IMR-90 (cell line): ENCODE results near the gene CDH12. TPM values are rescaled to one million over a fixed set of nuclear protein-coding genes. Genes with fewer than 3 reads are reported as not detected.

ENCODE experiments used
- ATAC-seq: fragments of 200-7000 bp; cut with Tn5 transposase; 2 replicates; pipeline ENCODE4 v1.9.1; 2020; ENCODE audit warnings: low read depth, mild to moderate bottlenecking, moderate library complexity
- BruUV-seq: library from RNA; stranded (reverse); fragments of 400-500 nt; replicated peaks from 2 replicates; lab custom pipeline; 2021; lab: Mats Ljungman, UMichigan
- CTCF ChIA-PET: fragments of 300-600 bp; formaldehyde crosslinking; extraction: SDS; loops from one replicate; lab custom pipeline; 2021; ENCODE audit warnings: antibody characterized with exemption; lab: Yijun Ruan, JAX
- POLR2A ChIA-PET: fragments of 300-600 bp; sonication (Branson Sonifier 250); formaldehyde crosslinking; loops from one replicate; lab custom pipeline; 2022; ENCODE audit warnings: antibody characterized with exemption; ENCODE audit not compliant: unreplicated experiment; lab: Charles Lee
- DNase-seq: peaks from one replicate; pipeline ENCODE4 v3.0.0; 2013
- H2AFZ ChIP-seq: replicated peaks from 2 replicates; pipeline ENCODE3; 2013; ENCODE audit warnings: low read length, mild to moderate bottlenecking; ENCODE audit not compliant: poor library complexity
- H2AK5ac ChIP-seq: 2 replicates; pipeline ENCODE4 v1.6.1; 2013; ENCODE audit warnings: low read depth, low read length, inconsistent platforms
- H2AK9ac ChIP-seq: replicated peaks from 2 replicates; pipeline ENCODE3; 2013; ENCODE audit warnings: mild to moderate bottlenecking, low read depth, low read length, moderate library complexity; ENCODE audit not compliant: poor library complexity
- H2BK120ac ChIP-seq: 2 replicates; pipeline ENCODE4 v1.6.1; 2013; ENCODE audit warnings: low read depth, low read length, inconsistent platforms
- H2BK15ac ChIP-seq: 3 replicates; pipeline ENCODE4 v1.6.1; 2013; ENCODE audit warnings: low read depth, low read length, inconsistent platforms
- H2BK20ac ChIP-seq: 2 replicates; pipeline ENCODE4 v1.6.1; 2013; ENCODE audit warnings: low read depth, mild to moderate bottlenecking, inconsistent platforms, low read length, moderate library complexity
- H2BK5ac ChIP-seq: 2 replicates; pipeline ENCODE4 v1.6.1; 2013; ENCODE audit warnings: mild to moderate bottlenecking, low read depth, low read length, inconsistent platforms; ENCODE audit not compliant: poor library complexity, severe bottlenecking
- H3K14ac ChIP-seq: replicated peaks from 2 replicates; pipeline ENCODE4 v1.6.1; 2013; ENCODE audit warnings: low read depth, low read length, inconsistent platforms
- H3K18ac ChIP-seq: 2 replicates; pipeline ENCODE4 v1.6.1; 2013; ENCODE audit warnings: low read depth, low read length, control low read depth
- H3K23ac ChIP-seq: 2 replicates; pipeline ENCODE4 v1.6.1; 2013; ENCODE audit warnings: low read depth, low read length, inconsistent platforms
- H3K27ac ChIP-seq: 2 replicates; pipeline ENCODE4 v1.5.1; 2013; ENCODE audit warnings: mild to moderate bottlenecking, control low read depth, low read length; ENCODE audit not compliant: insufficient read depth
- H3K27me3 ChIP-seq: 2 replicates; pipeline ENCODE4 v1.6.1; 2013; ENCODE audit warnings: low read length; ENCODE audit not compliant: control insufficient read depth, insufficient read depth
- H3K36me3 ChIP-seq: 2 replicates; pipeline ENCODE4 v1.6.1; 2013; ENCODE audit warnings: low read length, mixed read lengths; ENCODE audit not compliant: control insufficient read depth, insufficient read depth
- H3K4ac ChIP-seq: 2 replicates; pipeline ENCODE4 v1.6.1; 2013; ENCODE audit warnings: low read depth, low read length, inconsistent platforms
- H3K4me1 ChIP-seq: 2 replicates; pipeline ENCODE4 v1.6.1; 2013; ENCODE audit warnings: low read length, mixed read lengths; ENCODE audit not compliant: control insufficient read depth, insufficient read depth
- H3K4me2 ChIP-seq: 2 replicates; pipeline ENCODE4 v1.6.1; 2013; ENCODE audit warnings: low read depth, mild to moderate bottlenecking, control low read depth, low read length, moderate library complexity
- H3K4me3 ChIP-seq: 2 replicates; pipeline ENCODE4 v1.5.1; 2013; ENCODE audit warnings: low read depth, mild to moderate bottlenecking, control low read depth, low read length, moderate library complexity; ENCODE audit not compliant: insufficient read depth
- H3K56ac ChIP-seq: 2 replicates; pipeline ENCODE4 v1.6.1; 2013; ENCODE audit warnings: low read length, inconsistent platforms; ENCODE audit not compliant: insufficient read depth; ENCODE audit errors: extremely low read depth
- H3K79me1 ChIP-seq, 2 experiments: 2 replicates each; pipeline ENCODE4 v1.6.1; 2013; ENCODE audit warnings: low read length in 2 of 2, inconsistent platforms in 1 of 2, low read depth in 1 of 2
- H3K9ac ChIP-seq: 2 replicates; pipeline ENCODE4 v1.6.1; 2013; ENCODE audit warnings: low read depth, low read length, control low read depth
- H3K9me1 ChIP-seq: 2 replicates; pipeline ENCODE4 v1.6.1; 2013; ENCODE audit warnings: low read length, inconsistent platforms; ENCODE audit not compliant: insufficient read depth
- H3K9me3 ChIP-seq: 2 replicates; pipeline ENCODE4 v1.6.1; 2013; ENCODE audit warnings: low read length; ENCODE audit not compliant: control insufficient read depth, insufficient read depth
- H4K20me1 ChIP-seq: 2 replicates; pipeline ENCODE4 v1.6.1; 2013; ENCODE audit warnings: low read length, inconsistent platforms; ENCODE audit not compliant: insufficient read depth
- H4K5ac ChIP-seq: 2 replicates; pipeline ENCODE4 v1.6.1; 2013; ENCODE audit warnings: mild to moderate bottlenecking, low read depth, low read length, control low read depth
- H4K8ac ChIP-seq, 2 experiments: 2 replicates each; pipeline ENCODE4 v1.6.1; 2013; ENCODE audit warnings: low read depth in 2 of 2, low read length in 2 of 2, control low read depth in 1 of 2, inconsistent platforms in 1 of 2
- H4K91ac ChIP-seq: 2 replicates; pipeline ENCODE4 v1.6.1; 2013; ENCODE audit warnings: low read depth, low read length, inconsistent platforms; ENCODE audit not compliant: insufficient read depth
- BHLHE40 ChIP-seq: fragments of 150-350 bp; IDR thresholded peaks from 2 replicates; pipeline ENCODE4 v1.6.1; 2016; ENCODE audit warnings: mild to moderate bottlenecking, low read depth, low read length
- FOS ChIP-seq: fragments of 150-350 bp; IDR thresholded peaks from 2 replicates; pipeline ENCODE4 v1.6.1; 2016; ENCODE audit warnings: low read depth, low read length
- NFE2L2 ChIP-seq: fragments of 150-350 bp; IDR thresholded peaks from 2 replicates; pipeline ENCODE4 v1.6.1; 2016; ENCODE audit warnings: low read depth, mild to moderate bottlenecking, low read length
- RFX5 ChIP-seq: IDR thresholded peaks from 2 replicates; pipeline ENCODE4 v1.8.0; 2012; ENCODE audit warnings: low read depth, mild to moderate bottlenecking, low read length, moderate library complexity
- SMC3 ChIP-seq: fragments of 150-350 bp; IDR thresholded peaks from 2 replicates; pipeline ENCODE4 v1.6.1; 2016; ENCODE audit warnings: low read depth, mild to moderate bottlenecking, antibody characterized with exemption, low read length, moderate library complexity
- dilution Hi-C: fragments of 300-500 bp; cut with HindIII; formaldehyde crosslinking; loops from one replicate; pipeline ENCODE4 v1.14.3; 2018; ENCODE audit warnings: low sequenced_read_pairs; ENCODE audit not compliant: unreplicated experiment
- in situ Hi-C: fragments of 300-500 bp; cut with MboI; formaldehyde crosslinking; loops from 3 replicates; pipeline ENCODE4 v1.14.3; 2019; ENCODE audit warnings: low sequenced_read_pairs, inconsistent platforms, mixed read lengths
- intact Hi-C: fragments of 100-400 bp; cut with micrococcal nuclease; formaldehyde crosslinking; loops from 2 replicates; pipeline ENCODE4 v1.10.0; 2022
- polyA plus RNA-seq, 3 experiments: library from polyadenylated mRNA; depleted of rRNA; stranded (reverse); fragments of >200 nt; gene quantifications; 2 replicates each; pipeline ENCODE4 v1.2.3, GENCODE V29; 2012; ENCODE audit warnings: low replicate concordance in 1 of 3
- total RNA-seq: library from RNA; depleted of rRNA; stranded (reverse); fragments of >200 nt; gene quantifications from 2 replicates; pipeline ENCODE4 v1.2.3, GENCODE V29; 2012
- TF ChIP-seq, protein P1 (sequence below): conservative IDR thresholded peaks from 2 replicates; pipeline ENCODE4 v1.5.1; 2012; ENCODE audit warnings: mild to moderate bottlenecking, low read depth, low read length, improper control_type of control experiment

CDH12 gene
- total and polyA plus RNA-seq, 2 of the 4 experiments (the other 2 are of a cell fraction) = not detected

DNA sequence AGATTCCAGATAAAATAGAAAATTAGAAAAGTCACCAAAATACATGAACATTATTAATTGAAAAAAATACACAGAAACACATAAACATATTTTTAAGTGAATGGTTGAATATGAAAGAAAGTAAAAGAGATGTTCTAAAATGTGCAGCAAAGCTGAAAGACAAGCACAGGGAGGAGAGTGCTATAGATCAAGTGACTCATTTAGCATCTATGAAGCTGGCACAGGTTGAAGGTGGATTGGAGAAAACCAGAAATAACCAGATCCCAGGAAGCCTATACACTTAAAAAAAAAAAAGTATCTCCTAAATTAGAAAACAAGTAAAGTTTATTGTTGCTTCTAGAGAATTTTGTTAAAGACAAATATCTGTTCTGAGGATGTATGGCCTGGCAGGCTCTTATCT is 338.9 kb downstream of the CDH12 start:
- no peaks in the 10 kb centered on the region for H3K36me3 ChIP-seq
- in situ Hi-C loops = no loop called here
- H3K27ac ChIP-seq = no peak overlapping the region
- no peak overlapping the region for H3K4me3 ChIP-seq
- no peak overlapping the region for H2AFZ ChIP-seq
- H3K18ac ChIP-seq = no peak overlapping the region
- dilution Hi-C loops = no loop called here
- H4K91ac ChIP-seq = no peak overlapping the region
- no peak overlapping the region for H3K9ac ChIP-seq
- H3K4ac ChIP-seq = no peak overlapping the region
- H4K5ac ChIP-seq = no peak overlapping the region
- no peak overlapping the region for H2AK5ac ChIP-seq
- no peaks in the 10 kb centered on the region for H3K9me1 ChIP-seq
- no peak for DNase-seq
- H2BK5ac ChIP-seq = no peak overlapping the region
- no peak for TF ChIP-seq RFX5
- TF ChIP-seq, protein P1, sequence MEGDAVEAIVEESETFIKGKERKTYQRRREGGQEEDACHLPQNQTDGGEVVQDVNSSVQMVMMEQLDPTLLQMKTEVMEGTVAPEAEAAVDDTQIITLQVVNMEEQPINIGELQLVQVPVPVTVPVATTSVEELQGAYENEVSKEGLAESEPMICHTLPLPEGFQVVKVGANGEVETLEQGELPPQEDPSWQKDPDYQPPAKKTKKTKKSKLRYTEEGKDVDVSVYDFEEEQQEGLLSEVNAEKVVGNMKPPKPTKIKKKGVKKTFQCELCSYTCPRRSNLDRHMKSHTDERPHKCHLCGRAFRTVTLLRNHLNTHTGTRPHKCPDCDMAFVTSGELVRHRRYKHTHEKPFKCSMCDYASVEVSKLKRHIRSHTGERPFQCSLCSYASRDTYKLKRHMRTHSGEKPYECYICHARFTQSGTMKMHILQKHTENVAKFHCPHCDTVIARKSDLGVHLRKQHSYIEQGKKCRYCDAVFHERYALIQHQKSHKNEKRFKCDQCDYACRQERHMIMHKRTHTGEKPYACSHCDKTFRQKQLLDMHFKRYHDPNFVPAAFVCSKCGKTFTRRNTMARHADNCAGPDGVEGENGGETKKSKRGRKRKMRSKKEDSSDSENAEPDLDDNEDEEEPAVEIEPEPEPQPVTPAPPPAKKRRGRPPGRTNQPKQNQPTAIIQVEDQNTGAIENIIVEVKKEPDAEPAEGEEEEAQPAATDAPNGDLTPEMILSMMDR = no peak
- no peak for TF ChIP-seq NFE2L2
- no peak for TF ChIP-seq FOS
- TF ChIP-seq BHLHE40 = no peak
- TF ChIP-seq SMC3 = no peak
- H2BK20ac ChIP-seq = no peak overlapping the region
- no peak overlapping the region for H2BK15ac ChIP-seq
- POLR2A ChIA-PET = no interaction called here
- H3K9me3 ChIP-seq = no peaks in the 10 kb centered on the region
- H3K79me1 ChIP-seq = no peaks in the 10 kb centered on the region
- no peak overlapping the region for H3K4me2 ChIP-seq
- H2AK9ac ChIP-seq = no peak overlapping the region
- no peak overlapping the region for H3K23ac ChIP-seq
- no peak overlapping the region for H3K14ac ChIP-seq
- intact Hi-C loops = no loop called here
- no peaks in the 10 kb centered on the region for H3K4me1 ChIP-seq
- CTCF ChIA-PET = no interaction called here
- H3K27me3 ChIP-seq = no peaks in the 10 kb centered on the region
- no peaks in the 10 kb centered on the region for H4K20me1 ChIP-seq
- no TSS peak for BruUV-seq
- H2BK120ac ChIP-seq = no peak overlapping the region
- no peak overlapping the region for H3K56ac ChIP-seq
- H4K8ac ChIP-seq = no peak overlapping the region
- no peak for ATAC-seq
